Muscle of back (tissue), 11 donors: ENCODE results near the gene FAAP100. TPM values are rescaled to one million over a fixed set of nuclear protein-coding genes. Genes with fewer than 3 reads are reported as not detected.

Experiments
- DNase-seq, 3 donors: peaks; one replicate each; pipeline versions ENCODE4 v3.0.0 to v3.0.0-alpha.2; 2013
- polyA plus RNA-seq, 10 donors: library from polyadenylated mRNA; unstranded; fragments of 120-200 nt; gene quantifications; one replicate each; pipeline ENCODE4 v1.2.1, GENCODE V29; 2013; ENCODE audit not compliant: insufficient read length in 10 of 10

FAAP100 gene
- polyA plus RNA-seq, 10 donors, result 12.9 to 23.7 (median 18.7) TPM

- peak; percentile 66 to 88 (median 70) for DNase-seq
These were observed 38.2 kb downstream of the FAAP100 start for GRCh38 chr17:81513753-81514488.

GRCh38 chr17:81513372-81513752, 38.8 kb downstream of the FAAP100 start:
- DNase-seq, result peak; percentile 54 to 90 (median 64)

GRCh38 chr17:81512562-81513371, 39.4 kb downstream of the FAAP100 start, which contains the start of gene ACTG1:
TSS of gene ACTG1 (minus strand) at chr17:81512799. CDS start at chr17:81512354, 445 bp downstream.
- DNase-seq, result peak; percentile 96 to 97 (median 97)

DNA sequence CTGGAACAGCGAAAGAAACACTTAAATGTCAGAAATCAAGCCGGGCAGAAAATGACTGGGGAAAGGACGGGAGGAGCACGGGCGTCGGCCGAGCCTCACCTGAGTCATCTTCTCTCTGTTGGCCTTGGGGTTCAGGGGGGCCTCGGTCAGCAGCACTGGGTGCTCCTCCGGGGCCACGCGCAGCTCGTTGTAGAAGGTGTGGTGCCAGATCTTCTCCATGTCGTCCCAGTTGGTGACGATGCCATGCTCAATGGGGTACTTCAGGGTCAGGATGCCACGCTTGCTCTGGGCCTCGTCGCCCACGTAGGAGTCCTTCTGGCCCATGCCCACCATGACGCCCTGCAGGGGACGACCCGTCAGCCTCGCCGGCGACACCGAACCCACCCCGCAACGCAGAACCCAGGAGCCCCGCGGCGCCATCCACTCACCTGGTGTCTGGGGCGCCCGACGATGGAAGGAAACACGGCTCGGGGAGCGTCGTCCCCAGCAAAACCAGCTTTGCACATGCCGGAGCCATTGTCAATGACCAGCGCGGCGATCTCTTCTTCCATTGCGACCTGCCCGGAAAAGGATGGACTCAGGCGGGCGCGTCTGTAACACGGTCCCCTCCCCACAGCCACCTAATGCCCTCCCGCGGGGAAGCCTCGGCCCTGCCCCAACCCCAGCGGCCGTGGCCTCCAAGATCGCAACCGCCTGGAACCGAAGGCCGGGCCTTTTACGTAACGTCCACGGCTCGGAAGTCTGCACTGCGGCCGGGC, 40.2 kb downstream of the FAAP100 start:
- DNase-seq, result no peak

GRCh38 chr17:81511554-81511803, 40.7 kb downstream of the FAAP100 start:
- no peak for DNase-seq

- no peak for DNase-seq
These were observed 41.2 kb downstream of the FAAP100 start for GRCh38 chr17:81510785-81511553.

DNA sequence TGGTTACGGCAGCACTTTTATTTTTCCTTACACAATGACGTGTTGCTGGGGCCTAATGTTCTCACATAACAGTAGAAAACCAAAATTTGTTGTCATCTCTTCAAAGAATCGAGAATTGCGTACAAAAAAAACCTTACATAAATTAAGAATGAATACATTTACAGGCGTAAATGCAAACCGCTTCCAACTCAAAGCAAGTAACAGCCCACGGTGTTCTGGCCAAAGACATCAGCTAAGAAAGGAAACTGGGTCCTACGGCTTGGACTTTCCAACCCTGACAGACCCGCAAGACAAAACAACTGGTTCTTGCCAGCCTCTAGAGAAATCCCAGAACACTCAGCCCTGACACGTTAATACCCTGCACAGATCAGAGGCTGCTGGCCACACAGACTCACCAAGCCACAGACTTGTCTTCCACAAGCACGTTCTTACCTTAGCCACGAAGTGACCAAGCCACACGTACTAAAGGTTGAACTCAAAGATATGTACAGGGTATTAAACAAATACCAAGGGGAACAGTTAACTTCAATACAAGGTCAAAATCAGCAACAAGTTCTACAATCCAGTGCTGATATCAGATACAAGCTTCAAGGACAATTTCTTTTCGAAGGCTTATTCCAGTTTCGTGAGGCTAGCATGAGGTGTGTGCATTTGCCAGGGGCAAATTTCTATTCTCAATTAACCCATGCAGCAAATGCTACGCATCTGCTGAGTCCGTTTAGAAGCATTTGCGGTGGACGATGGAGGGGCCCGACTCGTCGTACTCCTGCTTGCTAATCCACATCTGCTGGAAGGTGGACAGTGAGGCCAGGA, 42.0 kb downstream of the FAAP100 start:
- peak in 1 of 3 donors; percentile 26 for DNase-seq

DNA sequence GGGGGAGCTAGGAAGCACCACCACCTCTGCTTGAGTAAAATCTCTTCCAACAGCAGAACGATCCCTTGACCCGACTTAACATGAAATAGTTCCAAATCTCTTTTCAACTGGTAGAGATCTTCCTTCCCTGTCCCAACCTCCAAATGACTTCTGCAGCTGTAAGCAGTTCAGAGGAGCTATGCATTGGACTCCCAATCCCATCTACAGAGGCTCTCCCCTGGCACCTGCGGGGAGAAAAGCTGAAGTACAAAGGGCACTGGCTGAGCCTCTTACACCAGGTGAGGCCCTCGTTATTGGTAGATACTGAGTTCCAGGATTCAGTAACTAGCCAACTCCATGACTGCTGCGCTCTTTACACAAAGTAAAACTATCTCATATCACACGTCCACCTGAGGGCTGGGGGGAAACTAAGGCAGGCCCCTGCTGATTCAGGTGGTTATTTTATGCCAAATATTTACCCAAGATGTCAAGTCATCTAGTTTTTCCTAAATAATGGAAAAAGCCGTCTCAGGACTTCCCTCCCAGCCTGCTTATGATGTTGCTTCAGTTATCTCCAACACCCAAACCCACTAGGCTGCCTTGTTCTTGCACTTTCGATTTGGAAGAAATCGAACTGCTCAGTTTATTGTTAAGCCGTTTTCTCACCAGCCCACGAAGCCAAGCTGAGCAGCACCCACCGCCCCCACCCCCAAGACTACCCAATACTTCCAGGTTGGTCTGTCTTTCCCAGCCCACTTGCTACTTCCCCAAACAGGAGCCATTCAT, 42.8 kb downstream of the FAAP100 start:
- peak in 1 of 3 donors; percentile 37 for DNase-seq

GRCh38 chr17:81508639-81509206, 43.4 kb downstream of the FAAP100 start:
- peak in 1 of 3 donors; percentile 37 for DNase-seq

DNA sequence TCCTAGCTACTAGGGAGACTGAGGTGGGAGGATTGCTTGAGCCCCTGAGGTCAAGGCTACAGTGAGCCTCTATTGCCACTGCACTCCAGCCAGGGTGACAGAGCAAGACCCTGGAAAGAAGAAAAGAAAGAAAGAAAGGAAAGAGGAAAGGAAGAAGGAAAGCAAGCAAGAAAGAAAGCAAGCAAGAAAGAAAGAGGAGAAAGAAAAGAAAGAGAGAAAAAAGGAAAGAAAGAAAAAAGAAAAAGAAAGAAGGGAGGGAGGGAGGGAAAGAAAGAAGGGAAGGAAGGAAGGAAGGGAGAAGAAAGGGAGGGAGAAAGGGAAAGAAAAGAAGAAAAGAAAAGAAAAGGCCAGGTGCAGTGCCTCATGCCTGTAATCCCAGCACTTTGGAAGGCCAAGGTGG, 48.5 kb downstream of the FAAP100 start:
- no peak for DNase-seq

DNA sequence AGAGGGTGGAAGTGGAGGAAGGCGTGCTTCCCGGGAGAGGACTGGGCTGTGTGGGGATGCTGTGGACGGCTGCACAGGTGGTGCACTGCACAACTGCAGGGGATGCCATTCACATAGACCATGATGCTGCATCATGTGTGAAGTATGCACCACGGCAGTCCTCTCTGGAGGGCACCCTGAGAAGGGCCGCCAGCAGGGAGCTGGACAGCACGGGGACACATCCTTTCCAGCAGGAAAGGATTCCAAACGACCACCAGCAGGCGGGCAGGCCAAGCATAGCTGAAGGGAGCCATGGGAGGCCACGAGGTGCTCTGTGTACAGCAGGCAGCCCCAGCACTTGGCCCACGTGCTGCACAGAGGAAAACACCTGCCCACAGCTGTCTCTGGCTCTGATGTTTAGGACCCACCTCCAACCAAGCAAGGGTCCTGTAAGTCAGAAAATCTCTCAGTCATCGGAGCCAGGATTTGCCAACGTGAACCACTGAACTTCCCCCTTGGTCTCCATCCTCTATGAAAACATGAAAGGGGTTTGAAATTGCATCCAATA, 49.6 kb downstream of the FAAP100 start:
- peak in 1 of 3 donors; percentile 7 for DNase-seq

GRCh38 chr17:81500047-81500446, 52.1 kb downstream of the FAAP100 start:
- no peak for DNase-seq

DNA sequence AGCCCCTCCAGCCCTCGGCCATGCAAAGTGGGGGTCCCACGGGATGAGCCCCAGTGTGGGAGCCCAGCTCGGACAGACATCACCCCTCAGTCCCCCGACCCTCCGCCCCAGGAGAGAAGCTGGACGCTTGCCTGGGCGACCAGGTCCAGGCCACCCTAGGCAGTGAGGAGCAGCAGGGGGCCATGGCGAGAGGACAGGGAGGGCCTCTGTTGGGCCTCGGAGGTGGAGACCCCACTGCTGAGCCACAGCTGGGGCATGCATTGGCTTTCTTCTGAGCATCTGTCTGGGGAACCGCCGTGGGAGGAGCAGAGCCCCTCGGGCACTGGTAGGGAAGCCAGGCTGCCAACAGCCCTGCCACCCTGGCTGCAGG, 52.6 kb downstream of the FAAP100 start:
- no peak for DNase-seq

DNA sequence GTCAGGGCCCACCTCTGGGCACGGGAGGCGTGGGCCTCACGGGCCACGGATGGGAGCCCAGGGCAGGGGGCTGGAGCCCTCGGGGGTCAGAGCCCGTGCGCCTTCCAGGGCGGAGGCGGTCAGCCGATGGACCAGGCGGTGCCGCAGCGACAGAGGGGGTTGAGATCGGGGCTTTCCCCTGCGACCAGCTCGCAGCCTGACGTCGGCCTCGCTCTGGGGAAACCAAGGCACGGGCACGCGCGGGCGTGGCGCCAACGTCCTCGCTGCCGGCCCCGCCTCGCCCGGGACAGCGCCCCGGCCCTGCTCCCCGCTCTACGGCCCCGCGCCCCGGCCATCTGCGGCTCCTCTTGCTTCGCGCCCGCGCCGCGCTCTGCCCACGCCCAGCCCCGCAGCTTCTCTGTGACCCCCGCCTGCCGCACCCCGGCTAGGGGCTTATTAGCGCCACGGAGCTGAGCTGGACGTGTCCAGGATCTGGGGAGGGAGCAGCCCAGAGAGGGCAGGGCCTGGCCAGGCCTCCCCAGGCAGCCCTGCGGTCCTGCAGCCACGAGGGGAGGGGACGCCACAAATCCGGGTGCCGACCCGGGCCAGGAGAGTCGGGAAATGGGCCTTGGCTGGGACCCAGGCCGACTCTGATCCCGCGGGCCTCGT, 53.1 kb downstream of the FAAP100 start:
- peak in 1 of 3 donors; percentile 5 for DNase-seq

DNA sequence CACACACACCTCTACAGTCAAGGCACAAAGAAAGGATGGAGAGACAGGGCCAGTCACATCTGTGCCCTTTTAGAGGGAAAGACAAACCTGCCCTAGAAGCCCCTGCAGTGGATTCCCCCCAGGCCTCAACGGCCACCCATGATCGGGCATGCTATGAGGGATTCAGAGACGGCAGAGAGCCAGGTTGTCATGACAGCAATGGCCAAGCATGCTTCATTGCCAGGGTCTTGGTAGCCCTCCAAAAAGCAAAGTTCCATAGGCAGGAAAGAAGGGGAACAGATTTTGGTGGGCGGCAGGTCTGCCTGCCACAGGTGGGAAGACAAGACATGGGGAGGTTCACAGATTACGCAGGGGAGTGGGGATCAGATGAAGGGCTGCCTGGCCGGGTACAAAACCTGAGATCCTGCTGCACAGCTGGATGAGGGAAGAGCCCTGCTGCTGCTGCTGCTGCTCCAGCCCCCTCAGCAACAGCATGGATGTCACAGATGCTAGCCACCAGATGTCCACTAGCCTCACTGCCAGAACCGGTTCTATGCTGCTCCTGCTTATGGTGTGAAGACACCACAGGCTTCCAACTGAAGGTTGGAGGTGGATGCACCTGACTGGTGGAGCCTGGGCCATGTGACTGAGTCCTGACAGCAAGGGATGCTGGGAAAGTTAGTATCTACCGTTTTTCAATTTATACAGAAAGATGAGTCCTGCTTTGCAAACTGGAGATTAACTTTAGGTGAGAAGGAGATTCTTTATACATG, 57.4 kb downstream of the FAAP100 start:
- peak in 1 of 3 donors; percentile 67 for DNase-seq

- no peak for DNase-seq
These were observed 58.7 kb downstream of the FAAP100 start for GRCh38 chr17:81493198-81494038.

DNA sequence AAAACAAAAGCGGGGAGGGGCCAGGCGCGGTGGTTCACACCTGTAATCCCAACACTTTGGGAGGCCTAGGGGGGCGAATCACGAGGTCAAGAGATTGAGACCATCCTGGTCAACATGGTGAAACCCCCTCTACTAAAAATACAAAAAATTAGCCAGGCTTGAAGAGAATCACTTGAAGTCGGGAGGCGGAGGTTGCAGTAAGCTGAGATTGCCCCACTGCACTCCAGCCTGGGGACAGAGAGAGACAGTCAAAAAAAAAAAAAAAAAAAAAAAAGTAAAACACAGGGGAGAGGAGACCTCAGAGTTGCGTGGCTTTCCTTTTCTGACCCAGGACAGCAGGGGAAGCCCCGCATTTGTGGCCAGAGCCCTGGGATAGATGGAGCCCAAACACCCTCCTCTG, 59.4 kb downstream of the FAAP100 start:
- no peak for DNase-seq
